ENCODE results near the gene L1CAM. TPM values are rescaled to one million over a fixed set of nuclear protein-coding genes. Genes with fewer than 3 reads are reported as not detected.

L1CAM gene
- total RNA-seq, 5 donors from 2014 or later (not counting 1 experiment from before 2014, with no cell fraction given), result 1.4 to 6.0 (median 4.0) TPM

- no peaks in the 10 kb centered on the region for H3K27me3 ChIP-seq (replicated peaks in 1 of 2; ENCODE audit: control insufficient read depth in 2 of 2, extremely low read depth in 1 of 2, insufficient read depth in 2 of 2, low read length in 1 of 2)
- DNase-seq (no peak), ATAC-seq (replicated peaks in 1 of 4) (no peak)
- Mint-ChIP-seq H3K4me3 (peak overlapping the region in 1 of 3 donors; percentile 56), H3K27ac (peak overlapping the region in 1 of 2 donors; percentile 58), H3K27me3 (peaks cover 0 to 17% of the 10 kb centered on the region in 2 donors), H3K36me3 (no peaks in the 10 kb centered on the region), H3K4me1 (peaks cover 44 to 48% (median 47%) of the 10 kb centered on the region in 3 donors), H3K9me3 (no peaks in the 10 kb centered on the region)
- POLR2A ChIA-PET, result no interaction called here
- no peaks in the 10 kb centered on the region for H3K9me3 ChIP-seq
- CTCF ChIA-PET, result no interaction called here
- H3K27ac ChIP-seq (ENCODE audit: low read length), result no peak overlapping the region
- WGBS (ENCODE audit: insufficient coverage), result 79% methylated on average over 5 of the region's 10 CpGs
- H3K36me3 ChIP-seq (ENCODE audit: control insufficient read depth in 2 of 2, extremely low read depth in 1 of 2, insufficient read depth in 1 of 2, low read length in 1 of 2), result peaks cover 0 to 2% of the 10 kb centered on the region in 2 donors
- peaks cover 24 to 63% of the 10 kb centered on the region in 2 experiments for H3K4me1 ChIP-seq (ENCODE audit: control insufficient read depth in 1 of 2, extremely low read depth in 1 of 2, insufficient read depth in 2 of 2, low read length in 2 of 2)
- no peak overlapping the region for H3K4me3 ChIP-seq (ENCODE audit: control insufficient read depth in 1 of 2, extremely low read depth in 1 of 2, low read length in 1 of 2)
These were observed 16.4 kb upstream of the L1CAM start for GRCh38 chrX:153902385-153902784.

- peaks cover 0 to 17% of the 10 kb centered on the region in 2 donors for H3K27me3 Mint-ChIP-seq
- peak overlapping the region in 2 of 3 donors; percentile 34 to 46 for H3K4me3 Mint-ChIP-seq
- Histone ChIP-seq H3K4me1 (ENCODE audit: control insufficient read depth in 1 of 2, extremely low read depth in 1 of 2, insufficient read depth in 2 of 2, low read length in 2 of 2) (peaks cover 24 to 62% of the 10 kb centered on the region in 2 experiments), H3K27ac (ENCODE audit: low read length) (no peak overlapping the region), H3K9me3 (no peaks in the 10 kb centered on the region), H3K4me3 (ENCODE audit: control insufficient read depth in 1 of 2, extremely low read depth in 1 of 2, low read length in 1 of 2) (no peak overlapping the region), H3K27me3 (replicated peaks in 1 of 2; ENCODE audit: control insufficient read depth in 2 of 2, extremely low read depth in 1 of 2, insufficient read depth in 2 of 2, low read length in 1 of 2) (no peaks in the 10 kb centered on the region), H3K36me3 (ENCODE audit: control insufficient read depth in 2 of 2, extremely low read depth in 1 of 2, insufficient read depth in 1 of 2, low read length in 1 of 2) (no peaks in the 10 kb centered on the region)
- H3K36me3 Mint-ChIP-seq, result no peaks in the 10 kb centered on the region
- CTCF ChIA-PET, result no interaction called here
- peaks cover 45 to 48% (median 47%) of the 10 kb centered on the region in 3 donors for H3K4me1 Mint-ChIP-seq
- WGBS (ENCODE audit: insufficient coverage), result 92% methylated on average over 7 of the region's 8 CpGs
- DNase-seq, result no peak
- POLR2A ChIA-PET, result no interaction called here
- no peaks in the 10 kb centered on the region for H3K9me3 Mint-ChIP-seq
- no peak for ATAC-seq (replicated peaks in 1 of 4)
- H3K27ac Mint-ChIP-seq, result peak overlapping the region; percentile 52 to 66
These were observed 15.8 kb upstream of the L1CAM start for GRCh38 chrX:153901753-153902140.

- POLR2A ChIA-PET, result interaction anchor here in 1 of 2 donors (0.6 kb wide), 1 partner anchor 50 kb away, joined by 3 read pairs; no protein-coding TSS in a partner anchor
- peak; percentile 71 to 92 (median 77) for ATAC-seq (replicated peaks in 1 of 4)
- Histone ChIP-seq H3K4me1 (ENCODE audit: control insufficient read depth in 1 of 2, extremely low read depth in 1 of 2, insufficient read depth in 2 of 2, low read length in 2 of 2) (peaks cover 24 to 60% of the 10 kb centered on the region in 2 experiments), H3K27me3 (replicated peaks in 1 of 2; ENCODE audit: control insufficient read depth in 2 of 2, extremely low read depth in 1 of 2, insufficient read depth in 2 of 2, low read length in 1 of 2) (peaks cover 0 to 3% of the 10 kb centered on the region in 2 experiments), H3K27ac (ENCODE audit: low read length) (no peak overlapping the region), H3K9me3 (no peaks in the 10 kb centered on the region), H3K4me3 (ENCODE audit: control insufficient read depth in 1 of 2, extremely low read depth in 1 of 2, low read length in 1 of 2) (peak overlapping the region in 1 of 2 donors; percentile 10), H3K36me3 (ENCODE audit: control insufficient read depth in 2 of 2, extremely low read depth in 1 of 2, insufficient read depth in 1 of 2, low read length in 1 of 2) (no peaks in the 10 kb centered on the region)
- Mint-ChIP-seq H3K4me3 (peak overlapping the region; percentile 46 to 54 (median 46)), H3K27ac (peak overlapping the region; percentile 58 to 66), H3K27me3 (peaks cover 0 to 17% of the 10 kb centered on the region in 2 donors), H3K9me3 (no peaks in the 10 kb centered on the region), H3K36me3 (no peaks in the 10 kb centered on the region), H3K4me1 (peaks cover 49 to 50% (median 49%) of the 10 kb centered on the region in 3 donors)
- WGBS (ENCODE audit: insufficient coverage), result 36% methylated on average over 10 of the region's 26 CpGs
- CTCF ChIA-PET, result no interaction called here
- DNase-seq, result peak in 33 of 35 experiments; percentile 42 to 80 (median 59)
These were observed 15.1 kb upstream of the L1CAM start for GRCh38 chrX:153900831-153901752.

GRCh38 chrX:153897899-153898298 lies 11.9 kb upstream of the L1CAM start:
- Mint-ChIP-seq H3K27ac (no peak overlapping the region), H3K9me3 (no peaks in the 10 kb centered on the region), H3K36me3 (no peaks in the 10 kb centered on the region), H3K4me1 (peaks cover 26 to 28% (median 28%) of the 10 kb centered on the region in 3 donors), H3K27me3 (peaks cover 0 to 26% of the 10 kb centered on the region in 2 donors), H3K4me3 (no peak overlapping the region)
- Histone ChIP-seq H3K4me3 (ENCODE audit: control insufficient read depth in 1 of 2, extremely low read depth in 1 of 2, low read length in 1 of 2) (no peak overlapping the region), H3K9me3 (no peaks in the 10 kb centered on the region), H3K36me3 (ENCODE audit: control insufficient read depth in 2 of 2, extremely low read depth in 1 of 2, insufficient read depth in 1 of 2, low read length in 1 of 2) (no peaks in the 10 kb centered on the region), H3K27ac (ENCODE audit: low read length) (no peak overlapping the region), H3K27me3 (replicated peaks in 1 of 2; ENCODE audit: control insufficient read depth in 2 of 2, extremely low read depth in 1 of 2, insufficient read depth in 2 of 2, low read length in 1 of 2) (peaks cover 0 to 4% of the 10 kb centered on the region in 2 experiments), H3K4me1 (ENCODE audit: control insufficient read depth in 1 of 2, extremely low read depth in 1 of 2, insufficient read depth in 2 of 2, low read length in 2 of 2) (peaks cover 15 to 28% of the 10 kb centered on the region in 2 experiments)
- ChIA-PET CTCF (interaction anchor here in 1 of 2 donors (0.6 kb wide), 1 partner anchor 111 kb away, joined by 6 read pairs; no protein-coding TSS in a partner anchor), POLR2A (no interaction called here)
- DNase-seq, result no peak
- no peak for ATAC-seq (replicated peaks in 1 of 4)

GRCh38 chrX:153889123-153889522 lies 3.1 kb upstream of the L1CAM start:
- no peaks in the 10 kb centered on the region for H3K9me3 ChIP-seq
- H3K36me3 ChIP-seq (ENCODE audit: control insufficient read depth in 2 of 2, extremely low read depth in 1 of 2, insufficient read depth in 1 of 2, low read length in 1 of 2), result no peaks in the 10 kb centered on the region
- H3K27me3 ChIP-seq (replicated peaks in 1 of 2; ENCODE audit: control insufficient read depth in 2 of 2, extremely low read depth in 1 of 2, insufficient read depth in 2 of 2, low read length in 1 of 2), result peaks cover 0 to 34% of the 10 kb centered on the region in 2 experiments
- H3K27ac Mint-ChIP-seq, result no peak overlapping the region
- H3K36me3 Mint-ChIP-seq, result no peaks in the 10 kb centered on the region
- no peak overlapping the region for H3K4me3 ChIP-seq (ENCODE audit: control insufficient read depth in 1 of 2, extremely low read depth in 1 of 2, low read length in 1 of 2)
- CTCF ChIA-PET, result no interaction called here
- DNase-seq (no peak), ATAC-seq (replicated peaks in 1 of 4) (no peak)
- no peak overlapping the region for H3K4me3 Mint-ChIP-seq
- H3K27me3 Mint-ChIP-seq, result peaks cover 16 to 32% of the 10 kb centered on the region in 2 donors
- no CpG with 5 or more reads among the region's 6 CpGs for WGBS (ENCODE audit: insufficient coverage)
- H3K4me1 Mint-ChIP-seq, result peaks cover 0 to 12% (median 3%) of the 10 kb centered on the region in 3 donors
- H3K27ac ChIP-seq (ENCODE audit: low read length), result no peak overlapping the region
- POLR2A ChIA-PET, result no interaction called here
- H3K4me1 ChIP-seq (ENCODE audit: control insufficient read depth in 1 of 2, extremely low read depth in 1 of 2, insufficient read depth in 2 of 2, low read length in 2 of 2), result peaks cover 0 to 22% of the 10 kb centered on the region in 2 experiments
- H3K9me3 Mint-ChIP-seq, result no peaks in the 10 kb centered on the region

- ATAC-seq (replicated peaks in 1 of 4) (peak in 1 of 4 experiments; percentile 22), DNase-seq (no peak)
- Histone ChIP-seq H3K36me3 (ENCODE audit: control insufficient read depth in 2 of 2, extremely low read depth in 1 of 2, insufficient read depth in 1 of 2, low read length in 1 of 2) (no peaks in the 10 kb centered on the region), H3K27me3 (replicated peaks in 1 of 2; ENCODE audit: control insufficient read depth in 2 of 2, extremely low read depth in 1 of 2, insufficient read depth in 2 of 2, low read length in 1 of 2) (peaks cover 0 to 42% of the 10 kb centered on the region in 2 experiments), H3K9me3 (no peaks in the 10 kb centered on the region), H3K27ac (ENCODE audit: low read length) (no peak overlapping the region), H3K4me1 (ENCODE audit: control insufficient read depth in 1 of 2, extremely low read depth in 1 of 2, insufficient read depth in 2 of 2, low read length in 2 of 2) (peaks cover 0 to 22% of the 10 kb centered on the region in 2 experiments), H3K4me3 (ENCODE audit: control insufficient read depth in 1 of 2, extremely low read depth in 1 of 2, low read length in 1 of 2) (no peak overlapping the region)
- H3K36me3 Mint-ChIP-seq, result no peaks in the 10 kb centered on the region
- peaks cover 0 to 12% (median 3%) of the 10 kb centered on the region in 3 donors for H3K4me1 Mint-ChIP-seq
- no peak overlapping the region for H3K27ac Mint-ChIP-seq
- ChIA-PET CTCF (no interaction called here), POLR2A (no interaction called here)
- peaks cover 23 to 33% of the 10 kb centered on the region in 2 donors for H3K27me3 Mint-ChIP-seq
- no peaks in the 10 kb centered on the region for H3K9me3 Mint-ChIP-seq
- WGBS (ENCODE audit: insufficient coverage), result no CpG with 5 or more reads among the region's 6 CpGs
- H3K4me3 Mint-ChIP-seq, result no peak overlapping the region
These were observed 2.4 kb upstream of the L1CAM start for GRCh38 chrX:153888344-153888743.

Measured in T-cell (primary cell).